ENCODE results near the gene RAF1. TPM values are rescaled to one million over a fixed set of nuclear protein-coding genes. Genes with fewer than 3 reads are reported as not detected.

Gene RAF1
- total and polyA plus RNA-seq, 2 of the 13 experiments (the other 11 are each of a cell fraction or from before 2014, with no cell fraction given), result 72.2 to 91.4 TPM

DNA sequence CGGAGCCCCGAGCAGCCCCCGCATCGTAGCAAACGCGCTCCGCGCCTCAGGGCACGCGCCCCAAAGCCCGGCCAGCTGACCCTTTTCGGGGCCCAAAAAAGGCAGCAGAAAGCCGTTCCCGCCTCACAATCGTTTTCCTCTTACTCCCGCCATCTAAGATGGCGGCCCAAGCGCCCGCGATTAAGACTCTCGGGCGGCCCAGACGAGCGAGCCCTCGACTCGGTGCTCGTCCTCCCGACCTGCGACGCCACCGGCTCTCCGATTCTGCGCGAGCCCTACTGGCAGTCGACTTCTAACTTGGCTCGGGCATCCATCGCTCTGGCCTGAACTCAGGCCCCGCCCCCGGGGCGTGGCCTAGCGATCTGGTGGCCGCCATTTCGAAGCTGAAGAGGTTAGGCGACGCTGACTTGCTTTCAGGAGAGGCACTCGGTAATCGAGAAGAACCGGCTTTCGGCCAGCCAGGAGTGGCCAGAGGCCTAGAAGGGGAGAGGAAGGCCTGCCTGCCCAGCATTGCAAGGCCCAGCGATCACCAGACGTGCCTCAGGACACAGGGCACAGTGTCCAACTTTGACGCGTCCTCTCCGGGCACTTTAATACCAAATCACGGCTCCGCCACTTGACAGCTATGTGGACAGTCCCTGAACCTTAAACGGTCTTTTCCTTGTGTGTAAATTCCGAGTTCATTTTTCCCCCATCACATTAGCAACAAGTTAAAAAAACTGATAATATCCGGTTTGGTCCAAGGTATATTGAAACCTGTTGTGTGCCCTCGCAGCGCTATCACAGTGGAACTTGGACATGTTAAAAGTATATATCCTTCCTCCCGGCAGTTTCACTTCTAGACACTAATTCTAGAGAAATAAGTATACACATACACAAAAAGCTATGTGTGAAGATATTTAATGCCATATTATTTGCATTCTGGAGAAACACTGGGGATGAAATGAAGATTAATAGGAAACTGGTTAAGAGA lies at the start of gene RAF1 (continued):
- TF ChIP-seq ATF7 (IDR thresholded peaks at IDR 0.05) (no peak), ATF7 (CRISPR knock-in tag; IDR thresholded peaks at IDR 0.05) (peak; percentile 54; the same call in 1 of the 2 replicates), ARNT (IDR thresholded peaks at IDR 0.05) (no peak), PAF1 (CRISPR knock-in tag; IDR thresholded peaks at IDR 0.05) (no peak), ZNF136 (CRISPR knock-in tag; IDR thresholded peaks at IDR 0.05; ENCODE audit: low read depth) (peak; percentile 94; the same call in 1 of the 2 replicates), TAF15 (IDR thresholded peaks at IDR 0.05; ENCODE audit: low read depth, low read length, poor library complexity, severe bottlenecking) (no peak), MED1 (CRISPR knock-in tag; IDR thresholded peaks at IDR 0.05) (peak; percentile 80), RXRA (CRISPR knock-in tag; IDR thresholded peaks at IDR 0.05) (peak; percentile 77), HDAC6 (IDR thresholded peaks at IDR 0.05; ENCODE audit: low read depth, low read length) (no peak), ZNF577 (CRISPR knock-in tag; IDR thresholded peaks at IDR 0.05; ENCODE audit: borderline replicate concordance, low read depth) (no peak), ZNF567 (CRISPR knock-in tag; IDR thresholded peaks at IDR 0.05; ENCODE audit: borderline replicate concordance) (no peak), SOX5 (CRISPR knock-in tag; IDR thresholded peaks at IDR 0.05; ENCODE audit: borderline replicate concordance) (peak; percentile 57; the same call in 1 of the 2 replicates), MZF1 (CRISPR knock-in tag; IDR thresholded peaks at IDR 0.05; ENCODE audit: borderline replicate concordance) (no peak)
- TF ChIP-seq, protein P1, sequence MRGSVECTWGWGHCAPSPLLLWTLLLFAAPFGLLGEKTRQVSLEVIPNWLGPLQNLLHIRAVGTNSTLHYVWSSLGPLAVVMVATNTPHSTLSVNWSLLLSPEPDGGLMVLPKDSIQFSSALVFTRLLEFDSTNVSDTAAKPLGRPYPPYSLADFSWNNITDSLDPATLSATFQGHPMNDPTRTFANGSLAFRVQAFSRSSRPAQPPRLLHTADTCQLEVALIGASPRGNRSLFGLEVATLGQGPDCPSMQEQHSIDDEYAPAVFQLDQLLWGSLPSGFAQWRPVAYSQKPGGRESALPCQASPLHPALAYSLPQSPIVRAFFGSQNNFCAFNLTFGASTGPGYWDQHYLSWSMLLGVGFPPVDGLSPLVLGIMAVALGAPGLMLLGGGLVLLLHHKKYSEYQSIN (CRISPR knock-in tag; IDR thresholded peaks at IDR 0.05; ENCODE audit: borderline replicate concordance), result no peak
- TF ChIP-seq, protein P2, sequence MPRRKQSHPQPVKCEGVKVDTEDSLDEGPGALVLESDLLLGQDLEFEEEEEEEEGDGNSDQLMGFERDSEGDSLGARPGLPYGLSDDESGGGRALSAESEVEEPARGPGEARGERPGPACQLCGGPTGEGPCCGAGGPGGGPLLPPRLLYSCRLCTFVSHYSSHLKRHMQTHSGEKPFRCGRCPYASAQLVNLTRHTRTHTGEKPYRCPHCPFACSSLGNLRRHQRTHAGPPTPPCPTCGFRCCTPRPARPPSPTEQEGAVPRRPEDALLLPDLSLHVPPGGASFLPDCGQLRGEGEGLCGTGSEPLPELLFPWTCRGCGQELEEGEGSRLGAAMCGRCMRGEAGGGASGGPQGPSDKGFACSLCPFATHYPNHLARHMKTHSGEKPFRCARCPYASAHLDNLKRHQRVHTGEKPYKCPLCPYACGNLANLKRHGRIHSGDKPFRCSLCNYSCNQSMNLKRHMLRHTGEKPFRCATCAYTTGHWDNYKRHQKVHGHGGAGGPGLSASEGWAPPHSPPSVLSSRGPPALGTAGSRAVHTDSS (CRISPR knock-in tag; conservative IDR thresholded peaks at IDR 0.05), result no peak
- TF ChIP-seq, protein P3, sequence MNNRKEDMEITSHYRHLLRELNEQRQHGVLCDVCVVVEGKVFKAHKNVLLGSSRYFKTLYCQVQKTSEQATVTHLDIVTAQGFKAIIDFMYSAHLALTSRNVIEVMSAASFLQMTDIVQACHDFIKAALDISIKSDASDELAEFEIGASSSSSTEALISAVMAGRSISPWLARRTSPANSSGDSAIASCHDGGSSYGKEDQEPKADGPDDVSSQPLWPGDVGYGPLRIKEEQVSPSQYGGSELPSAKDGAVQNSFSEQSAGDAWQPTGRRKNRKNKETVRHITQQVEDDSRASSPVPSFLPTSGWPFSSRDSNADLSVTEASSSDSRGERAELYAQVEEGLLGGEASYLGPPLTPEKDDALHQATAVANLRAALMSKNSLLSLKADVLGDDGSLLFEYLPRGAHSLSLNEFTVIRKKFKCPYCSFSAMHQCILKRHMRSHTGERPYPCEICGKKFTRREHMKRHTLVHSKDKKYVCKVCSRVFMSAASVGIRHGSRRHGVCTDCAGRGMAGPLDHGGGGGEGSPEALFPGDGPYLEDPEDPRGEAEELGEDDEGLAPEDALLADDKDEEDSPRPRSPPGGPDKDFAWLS (CRISPR knock-in tag; IDR thresholded peaks at IDR 0.05; ENCODE audit: borderline replicate concordance), result no peak
- TF ChIP-seq, protein P4, sequence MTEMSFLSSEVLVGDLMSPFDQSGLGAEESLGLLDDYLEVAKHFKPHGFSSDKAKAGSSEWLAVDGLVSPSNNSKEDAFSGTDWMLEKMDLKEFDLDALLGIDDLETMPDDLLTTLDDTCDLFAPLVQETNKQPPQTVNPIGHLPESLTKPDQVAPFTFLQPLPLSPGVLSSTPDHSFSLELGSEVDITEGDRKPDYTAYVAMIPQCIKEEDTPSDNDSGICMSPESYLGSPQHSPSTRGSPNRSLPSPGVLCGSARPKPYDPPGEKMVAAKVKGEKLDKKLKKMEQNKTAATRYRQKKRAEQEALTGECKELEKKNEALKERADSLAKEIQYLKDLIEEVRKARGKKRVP (CRISPR knock-in tag; IDR thresholded peaks at IDR 0.05), result peak in 1 of 2 experiments; percentile 10; a peak in 1 of 4 replicates
- TF ChIP-seq, protein P5, sequence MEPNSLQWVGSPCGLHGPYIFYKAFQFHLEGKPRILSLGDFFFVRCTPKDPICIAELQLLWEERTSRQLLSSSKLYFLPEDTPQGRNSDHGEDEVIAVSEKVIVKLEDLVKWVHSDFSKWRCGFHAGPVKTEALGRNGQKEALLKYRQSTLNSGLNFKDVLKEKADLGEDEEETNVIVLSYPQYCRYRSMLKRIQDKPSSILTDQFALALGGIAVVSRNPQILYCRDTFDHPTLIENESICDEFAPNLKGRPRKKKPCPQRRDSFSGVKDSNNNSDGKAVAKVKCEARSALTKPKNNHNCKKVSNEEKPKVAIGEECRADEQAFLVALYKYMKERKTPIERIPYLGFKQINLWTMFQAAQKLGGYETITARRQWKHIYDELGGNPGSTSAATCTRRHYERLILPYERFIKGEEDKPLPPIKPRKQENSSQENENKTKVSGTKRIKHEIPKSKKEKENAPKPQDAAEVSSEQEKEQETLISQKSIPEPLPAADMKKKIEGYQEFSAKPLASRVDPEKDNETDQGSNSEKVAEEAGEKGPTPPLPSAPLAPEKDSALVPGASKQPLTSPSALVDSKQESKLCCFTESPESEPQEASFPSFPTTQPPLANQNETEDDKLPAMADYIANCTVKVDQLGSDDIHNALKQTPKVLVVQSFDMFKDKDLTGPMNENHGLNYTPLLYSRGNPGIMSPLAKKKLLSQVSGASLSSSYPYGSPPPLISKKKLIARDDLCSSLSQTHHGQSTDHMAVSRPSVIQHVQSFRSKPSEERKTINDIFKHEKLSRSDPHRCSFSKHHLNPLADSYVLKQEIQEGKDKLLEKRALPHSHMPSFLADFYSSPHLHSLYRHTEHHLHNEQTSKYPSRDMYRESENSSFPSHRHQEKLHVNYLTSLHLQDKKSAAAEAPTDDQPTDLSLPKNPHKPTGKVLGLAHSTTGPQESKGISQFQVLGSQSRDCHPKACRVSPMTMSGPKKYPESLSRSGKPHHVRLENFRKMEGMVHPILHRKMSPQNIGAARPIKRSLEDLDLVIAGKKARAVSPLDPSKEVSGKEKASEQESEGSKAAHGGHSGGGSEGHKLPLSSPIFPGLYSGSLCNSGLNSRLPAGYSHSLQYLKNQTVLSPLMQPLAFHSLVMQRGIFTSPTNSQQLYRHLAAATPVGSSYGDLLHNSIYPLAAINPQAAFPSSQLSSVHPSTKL (CRISPR knock-in tag; IDR thresholded peaks at IDR 0.05), result peak; percentile 66
